Diencephalon (tissue), 1 donor: ENCODE results near the gene IFNG-AS1. TPM values are rescaled to one million over a fixed set of nuclear protein-coding genes. Genes with fewer than 3 reads are reported as not detected.

Experiments
- small RNA-seq: library from RNA; depleted of rRNA; stranded (forward); fragments of <200 nt; gene quantifications from one replicate; pipeline ENCODE3, GENCODE V24; 2014
- total RNA-seq: library from RNA; depleted of rRNA; stranded (reverse); fragments of >200 nt; gene quantifications from one replicate; pipeline ENCODE4 v1.2.3, GENCODE V29; 2014

The IFNG-AS1 gene
- total RNA-seq, result not detected

DNA sequence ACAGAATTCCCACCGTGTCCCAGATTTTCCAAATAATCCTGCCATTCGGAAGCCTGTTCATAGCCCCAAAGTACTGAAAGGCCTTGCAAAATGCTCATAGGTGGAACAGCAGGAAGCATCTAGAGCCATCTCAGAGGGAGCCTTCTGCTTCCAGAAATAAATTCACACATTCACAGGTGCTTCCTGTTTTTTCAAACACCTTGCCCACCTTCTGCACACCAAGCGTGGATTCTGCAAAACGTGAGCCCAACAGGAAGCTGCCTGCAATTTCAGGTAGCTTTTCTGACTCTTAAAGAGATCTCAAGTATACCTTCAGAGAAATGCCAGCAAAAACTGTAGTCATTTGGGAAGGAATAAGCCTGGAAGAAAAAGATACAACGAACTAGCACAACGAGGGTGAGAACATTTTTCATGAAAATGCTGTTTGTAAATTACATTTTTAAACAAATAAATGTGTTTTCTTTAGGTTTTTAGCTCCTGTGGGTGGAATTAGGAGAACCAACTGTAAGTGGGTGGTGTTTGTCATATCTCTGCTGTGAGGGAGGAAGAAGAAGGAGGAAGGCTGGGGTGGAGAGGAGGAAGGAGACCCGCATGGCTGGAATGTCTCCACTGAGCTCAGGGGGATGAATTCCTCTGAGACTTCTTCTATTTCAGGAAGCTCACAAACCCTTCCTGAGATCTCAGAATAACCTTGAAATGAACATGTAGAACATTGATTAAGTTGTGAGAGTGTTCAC, at the start of gene IFNG-AS1:
IFNG-AS1 (plus strand) TSS at position 264 of the 737 bp plus-strand sequence.

Small RNA genes lying within 50 kb of the gene (small RNA-seq; reads per million reads assigned to genes)
- gene AC005294.1 (not detected), gene RPL39P28 (not detected)

Other genes with a start within 250 kb of the IFNG-AS1 start
- gene IFNG, start 170.3 kb downstream of the IFNG-AS1 start, total RNA-seq, result not detected
- gene IL26, start 236.4 kb downstream of the IFNG-AS1 start, total RNA-seq, result not detected